ENCODE data around the gene CYP1A2. TPM values are rescaled to one million over a fixed set of nuclear protein-coding genes. Genes with fewer than 3 reads are reported as not detected.

Gene CYP1A2
- total and polyA plus RNA-seq, 2 of the 13 experiments (the other 11 are each of a cell fraction or from before 2014, with no cell fraction given), result 0.07 TPM; not detected in 1

- TF ChIP-seq KAT2B (IDR thresholded peaks at IDR 0.05; ENCODE audit: borderline replicate concordance, low read depth, low read length), result no peak
- TF ChIP-seq CEBPG (CRISPR knock-in tag; IDR thresholded peaks at IDR 0.05), result no peak
- no peak for TF ChIP-seq HMGA1 (CRISPR knock-in tag; conservative IDR thresholded peaks at IDR 0.05)
- TF ChIP-seq ZBTB4 (CRISPR knock-in tag; IDR thresholded peaks at IDR 0.05; ENCODE audit: borderline replicate concordance), result no peak
- TF ChIP-seq NFATC3 (CRISPR knock-in tag; IDR thresholded peaks at IDR 0.05), result no peak
- TF ChIP-seq ZFY (CRISPR knock-in tag; IDR thresholded peaks at IDR 0.05), result no peak
- TF ChIP-seq ELF1 (CRISPR knock-in tag; IDR thresholded peaks at IDR 0.05), result peak; percentile 28; the same call in 1 of the 2 replicates
- TF ChIP-seq, protein P1, sequence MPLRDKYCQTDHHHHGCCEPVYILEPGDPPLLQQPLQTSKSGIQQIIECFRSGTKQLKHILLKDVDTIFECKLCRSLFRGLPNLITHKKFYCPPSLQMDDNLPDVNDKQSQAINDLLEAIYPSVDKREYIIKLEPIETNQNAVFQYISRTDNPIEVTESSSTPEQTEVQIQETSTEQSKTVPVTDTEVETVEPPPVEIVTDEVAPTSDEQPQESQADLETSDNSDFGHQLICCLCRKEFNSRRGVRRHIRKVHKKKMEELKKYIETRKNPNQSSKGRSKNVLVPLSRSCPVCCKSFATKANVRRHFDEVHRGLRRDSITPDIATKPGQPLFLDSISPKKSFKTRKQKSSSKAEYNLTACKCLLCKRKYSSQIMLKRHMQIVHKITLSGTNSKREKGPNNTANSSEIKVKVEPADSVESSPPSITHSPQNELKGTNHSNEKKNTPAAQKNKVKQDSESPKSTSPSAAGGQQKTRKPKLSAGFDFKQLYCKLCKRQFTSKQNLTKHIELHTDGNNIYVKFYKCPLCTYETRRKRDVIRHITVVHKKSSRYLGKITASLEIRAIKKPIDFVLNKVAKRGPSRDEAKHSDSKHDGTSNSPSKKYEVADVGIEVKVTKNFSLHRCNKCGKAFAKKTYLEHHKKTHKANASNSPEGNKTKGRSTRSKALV (CRISPR knock-in tag; IDR thresholded peaks at IDR 0.05), result no peak
- no peak for TF ChIP-seq NFKBIZ (CRISPR knock-in tag; IDR thresholded peaks at IDR 0.05)
- TF ChIP-seq DBP (CRISPR knock-in tag; IDR thresholded peaks at IDR 0.05; ENCODE audit: not compliant biosample characterization), result no peak
- no peak for TF ChIP-seq ZNF546 (CRISPR knock-in tag; conservative IDR thresholded peaks at IDR 0.05)
- no peak for TF ChIP-seq HIVEP1 (CRISPR knock-in tag; IDR thresholded peaks at IDR 0.05)
- 0 out of 4 replicates have a peak, but pooled peaks of 1 of the 2 experiments have one; percentile 36 for TF ChIP-seq POLR2A (IDR thresholded peaks at IDR 0.05; ENCODE audit: insufficient read depth in 1 of 2, low read depth in 2 of 2, low read length in 2 of 2)
- no peak for TF ChIP-seq LBX2 (CRISPR knock-in tag; IDR thresholded peaks at IDR 0.05; ENCODE audit: borderline replicate concordance)
- TF ChIP-seq, protein P2, sequence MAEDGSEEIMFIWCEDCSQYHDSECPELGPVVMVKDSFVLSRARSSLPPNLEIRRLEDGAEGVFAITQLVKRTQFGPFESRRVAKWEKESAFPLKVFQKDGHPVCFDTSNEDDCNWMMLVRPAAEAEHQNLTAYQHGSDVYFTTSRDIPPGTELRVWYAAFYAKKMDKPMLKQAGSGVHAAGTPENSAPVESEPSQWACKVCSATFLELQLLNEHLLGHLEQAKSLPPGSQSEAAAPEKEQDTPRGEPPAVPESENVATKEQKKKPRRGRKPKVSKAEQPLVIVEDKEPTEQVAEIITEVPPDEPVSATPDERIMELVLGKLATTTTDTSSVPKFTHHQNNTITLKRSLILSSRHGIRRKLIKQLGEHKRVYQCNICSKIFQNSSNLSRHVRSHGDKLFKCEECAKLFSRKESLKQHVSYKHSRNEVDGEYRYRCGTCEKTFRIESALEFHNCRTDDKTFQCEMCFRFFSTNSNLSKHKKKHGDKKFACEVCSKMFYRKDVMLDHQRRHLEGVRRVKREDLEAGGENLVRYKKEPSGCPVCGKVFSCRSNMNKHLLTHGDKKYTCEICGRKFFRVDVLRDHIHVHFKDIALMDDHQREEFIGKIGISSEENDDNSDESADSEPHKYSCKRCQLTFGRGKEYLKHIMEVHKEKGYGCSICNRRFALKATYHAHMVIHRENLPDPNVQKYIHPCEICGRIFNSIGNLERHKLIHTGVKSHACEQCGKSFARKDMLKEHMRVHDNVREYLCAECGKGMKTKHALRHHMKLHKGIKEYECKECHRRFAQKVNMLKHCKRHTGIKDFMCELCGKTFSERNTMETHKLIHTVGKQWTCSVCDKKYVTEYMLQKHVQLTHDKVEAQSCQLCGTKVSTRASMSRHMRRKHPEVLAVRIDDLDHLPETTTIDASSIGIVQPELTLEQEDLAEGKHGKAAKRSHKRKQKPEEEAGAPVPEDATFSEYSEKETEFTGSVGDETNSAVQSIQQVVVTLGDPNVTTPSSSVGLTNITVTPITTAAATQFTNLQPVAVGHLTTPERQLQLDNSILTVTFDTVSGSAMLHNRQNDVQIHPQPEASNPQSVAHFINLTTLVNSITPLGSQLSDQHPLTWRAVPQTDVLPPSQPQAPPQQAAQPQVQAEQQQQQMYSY (CRISPR knock-in tag; IDR thresholded peaks at IDR 0.05), result peak; percentile 100
- no peak for TF ChIP-seq NFE2L2 (IDR thresholded peaks at IDR 0.05; ENCODE audit: low read length)
- TF ChIP-seq, protein P3, sequence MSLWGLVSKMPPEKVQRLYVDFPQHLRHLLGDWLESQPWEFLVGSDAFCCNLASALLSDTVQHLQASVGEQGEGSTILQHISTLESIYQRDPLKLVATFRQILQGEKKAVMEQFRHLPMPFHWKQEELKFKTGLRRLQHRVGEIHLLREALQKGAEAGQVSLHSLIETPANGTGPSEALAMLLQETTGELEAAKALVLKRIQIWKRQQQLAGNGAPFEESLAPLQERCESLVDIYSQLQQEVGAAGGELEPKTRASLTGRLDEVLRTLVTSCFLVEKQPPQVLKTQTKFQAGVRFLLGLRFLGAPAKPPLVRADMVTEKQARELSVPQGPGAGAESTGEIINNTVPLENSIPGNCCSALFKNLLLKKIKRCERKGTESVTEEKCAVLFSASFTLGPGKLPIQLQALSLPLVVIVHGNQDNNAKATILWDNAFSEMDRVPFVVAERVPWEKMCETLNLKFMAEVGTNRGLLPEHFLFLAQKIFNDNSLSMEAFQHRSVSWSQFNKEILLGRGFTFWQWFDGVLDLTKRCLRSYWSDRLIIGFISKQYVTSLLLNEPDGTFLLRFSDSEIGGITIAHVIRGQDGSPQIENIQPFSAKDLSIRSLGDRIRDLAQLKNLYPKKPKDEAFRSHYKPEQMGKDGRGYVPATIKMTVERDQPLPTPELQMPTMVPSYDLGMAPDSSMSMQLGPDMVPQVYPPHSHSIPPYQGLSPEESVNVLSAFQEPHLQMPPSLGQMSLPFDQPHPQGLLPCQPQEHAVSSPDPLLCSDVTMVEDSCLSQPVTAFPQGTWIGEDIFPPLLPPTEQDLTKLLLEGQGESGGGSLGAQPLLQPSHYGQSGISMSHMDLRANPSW (CRISPR knock-in tag; IDR thresholded peaks at IDR 0.05; ENCODE audit: borderline replicate concordance), result no peak
These were observed 24.8 kb upstream of the CYP1A2 start (continued) for GRCh38 chr15:74723754-74724334.
